Epithelial cell of proximal tubule (primary cell): Measurements from ENCODE around the gene TNFRSF21. TPM values are rescaled to one million over a fixed set of nuclear protein-coding genes. Genes with fewer than 3 reads are reported as not detected.
"Not testable (repeated sequence)": the region's sequence is repeated elsewhere in the genome, so short reads cannot be mapped to it uniquely, and the experiment has no call there.

Experiments
- DNase-seq: peaks from one replicate; pipeline ENCODE4 v3.0.0-alpha.2; 2011; ENCODE audit warnings: low read depth
- H3K4me3 ChIP-seq: 2 replicates; pipeline ENCODE4 v1.5.1; 2011; ENCODE audit warnings: low read depth, mild to moderate bottlenecking, low read length
- CTCF ChIP-seq: conservative IDR thresholded peaks from 2 replicates; pipeline ENCODE4 v1.5.1; 2012; ENCODE audit warnings: low read depth, mild to moderate bottlenecking, low read length
- total RNA-seq: library from RNA; depleted of rRNA; stranded (reverse); fragments of >200 nt; gene quantifications from 2 replicates; pipeline ENCODE4 v1.2.3, GENCODE V29; 2015

TNFRSF21 gene
- total RNA-seq, 1 donor from 2014 or later: 61.3 TPM

GRCh38 chr6:47277702-47278101, 32.0 kb downstream of the TNFRSF21 start:
- no peak for DNase-seq
- no peak for TF ChIP-seq CTCF
- H3K4me3 ChIP-seq: no peak overlapping the region

GRCh38 chr6:47276377-47276776, 33.3 kb downstream of the TNFRSF21 start:
- no peak for TF ChIP-seq CTCF
- DNase-seq: no peak
- no peak overlapping the region for H3K4me3 ChIP-seq

GRCh38 chr6:47275640-47276039, 34.1 kb downstream of the TNFRSF21 start:
- no peak for TF ChIP-seq CTCF
- DNase-seq: no peak
- H3K4me3 ChIP-seq: no peak overlapping the region

GRCh38 chr6:47275132-47275531, 34.6 kb downstream of the TNFRSF21 start:
- not testable (repeated sequence) for H3K4me3 ChIP-seq, DNase-seq

GRCh38 chr6:47268572-47269187, 41.0 kb downstream of the TNFRSF21 start:
- no peak for TF ChIP-seq CTCF
- no peak for DNase-seq
- no peak overlapping the region for H3K4me3 ChIP-seq

GRCh38 chr6:47267301-47267700, 42.4 kb downstream of the TNFRSF21 start:
- no peak overlapping the region for H3K4me3 ChIP-seq
- TF ChIP-seq CTCF: no peak
- DNase-seq: no peak

- no peak for DNase-seq
- no peak overlapping the region for H3K4me3 ChIP-seq
- no peak for TF ChIP-seq CTCF
These were observed 43.7 kb downstream of the TNFRSF21 start for GRCh38 chr6:47265971-47266370.
